Measurements from ENCODE around the gene MYO15A. TPM values are rescaled to one million over a fixed set of nuclear protein-coding genes. Genes with fewer than 3 reads are reported as not detected.

The MYO15A gene
- total and polyA plus RNA-seq, 9 donors = 1.5 to 5.4 (median 3.2) TPM

DNA sequence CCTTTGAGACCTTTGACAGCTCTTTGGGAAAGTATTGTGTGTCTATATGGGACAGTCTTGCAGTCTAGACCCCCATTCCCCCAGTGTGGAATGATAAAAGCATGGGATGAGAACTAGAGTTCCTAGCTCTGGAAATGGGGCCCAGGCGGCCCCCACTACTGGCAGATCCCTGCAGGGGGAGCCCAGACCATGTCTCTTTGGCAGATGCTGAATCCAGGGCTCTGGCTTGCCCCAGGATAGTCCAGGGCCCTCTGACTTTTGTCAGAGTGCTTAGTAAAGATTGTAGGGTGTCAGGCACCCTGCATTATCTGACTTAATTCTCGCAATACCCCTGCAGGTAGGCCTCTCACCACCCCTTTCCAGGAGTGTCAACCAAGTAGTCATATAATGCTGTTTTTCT is 83.4 kb downstream of the MYO15A start:
- 74 to 89% (median 78%) methylated on average over 2 of the region's 2 CpGs for WGBS, 3 donors
- no peak for DNase-seq
- intact Hi-C loops (cut with DNase I) = no loop called here
- Histone ChIP-seq H3K9me3 (no peaks in the 10 kb centered on the region), H3K36me3 (no peaks in the 10 kb centered on the region), H3K27me3 (no peaks in the 10 kb centered on the region), H3K27ac (no peak overlapping the region), H3K4me3 (no peak overlapping the region), H3K4me1 (ENCODE audit: insufficient read depth) (peaks cover 22% of the 10 kb centered on the region)
- TF ChIP-seq POLR2A (IDR thresholded peaks at IDR 0.05) (no peak), EP300 (IDR thresholded peaks at IDR 0.05) (no peak)
- TF ChIP-seq, protein P1, sequence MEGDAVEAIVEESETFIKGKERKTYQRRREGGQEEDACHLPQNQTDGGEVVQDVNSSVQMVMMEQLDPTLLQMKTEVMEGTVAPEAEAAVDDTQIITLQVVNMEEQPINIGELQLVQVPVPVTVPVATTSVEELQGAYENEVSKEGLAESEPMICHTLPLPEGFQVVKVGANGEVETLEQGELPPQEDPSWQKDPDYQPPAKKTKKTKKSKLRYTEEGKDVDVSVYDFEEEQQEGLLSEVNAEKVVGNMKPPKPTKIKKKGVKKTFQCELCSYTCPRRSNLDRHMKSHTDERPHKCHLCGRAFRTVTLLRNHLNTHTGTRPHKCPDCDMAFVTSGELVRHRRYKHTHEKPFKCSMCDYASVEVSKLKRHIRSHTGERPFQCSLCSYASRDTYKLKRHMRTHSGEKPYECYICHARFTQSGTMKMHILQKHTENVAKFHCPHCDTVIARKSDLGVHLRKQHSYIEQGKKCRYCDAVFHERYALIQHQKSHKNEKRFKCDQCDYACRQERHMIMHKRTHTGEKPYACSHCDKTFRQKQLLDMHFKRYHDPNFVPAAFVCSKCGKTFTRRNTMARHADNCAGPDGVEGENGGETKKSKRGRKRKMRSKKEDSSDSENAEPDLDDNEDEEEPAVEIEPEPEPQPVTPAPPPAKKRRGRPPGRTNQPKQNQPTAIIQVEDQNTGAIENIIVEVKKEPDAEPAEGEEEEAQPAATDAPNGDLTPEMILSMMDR (IDR thresholded peaks at IDR 0.05) = no peak

DNA sequence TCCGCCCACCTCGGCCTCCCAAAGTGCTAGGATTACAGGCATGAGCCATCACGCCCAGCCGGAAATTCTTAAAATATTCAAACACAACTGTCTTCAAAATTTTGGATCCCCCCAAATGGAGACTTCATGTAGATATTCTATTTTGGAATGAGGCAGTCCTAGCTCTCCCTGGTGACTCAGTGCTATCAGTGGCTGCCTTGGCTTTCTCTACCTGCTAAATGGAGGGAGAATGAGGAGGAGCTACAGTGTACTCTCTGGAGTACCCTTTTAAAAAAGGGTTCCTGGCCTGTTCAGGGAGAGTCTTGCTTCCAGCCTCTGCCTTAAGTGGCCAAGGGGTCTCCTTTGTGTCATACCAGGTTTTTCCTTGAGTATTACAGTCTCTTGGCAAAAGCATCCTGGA is 85.8 kb downstream of the MYO15A start:
- no peaks in the 10 kb centered on the region for H3K36me3 ChIP-seq
- H3K9me3 ChIP-seq = no peaks in the 10 kb centered on the region
- H3K4me3 ChIP-seq = no peak overlapping the region
- intact Hi-C loops (cut with DNase I) = no loop called here
- WGBS, 3 donors = 87 to 90% (median 88%) methylated on average over 4 of the region's 4 CpGs
- H3K27me3 ChIP-seq = no peaks in the 10 kb centered on the region
- no peak overlapping the region for H3K27ac ChIP-seq
- H3K4me1 ChIP-seq (ENCODE audit: insufficient read depth) = peaks cover 18% of the 10 kb centered on the region
- DNase-seq = no peak
- TF ChIP-seq POLR2A (IDR thresholded peaks at IDR 0.05) (no peak), EP300 (IDR thresholded peaks at IDR 0.05) (no peak)
- TF ChIP-seq, protein P1 (IDR thresholded peaks at IDR 0.05) = no peak

DNA sequence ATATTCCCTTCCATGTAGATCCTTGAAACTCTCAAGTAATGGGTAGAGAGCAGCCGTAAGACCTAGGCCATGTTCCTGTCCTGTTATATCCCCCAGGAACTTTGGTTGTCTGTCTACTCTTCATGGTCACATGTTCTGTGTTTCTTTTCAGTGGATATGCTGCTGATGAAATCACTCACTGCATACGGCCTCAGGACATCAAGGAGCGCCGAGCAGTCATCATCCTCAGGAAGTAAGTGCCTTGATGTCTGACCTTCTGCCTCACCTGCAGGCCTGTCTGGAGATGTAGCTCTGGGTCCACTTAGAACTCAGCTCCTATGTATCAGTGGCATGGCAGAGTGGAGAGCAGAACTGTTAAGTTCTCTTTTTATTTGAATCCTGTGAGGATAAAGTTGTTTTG is 86.2 kb downstream of the MYO15A start:
- Histone ChIP-seq H3K9me3 (no peaks in the 10 kb centered on the region), H3K27ac (no peak overlapping the region), H3K4me3 (no peak overlapping the region), H3K4me1 (ENCODE audit: insufficient read depth) (peaks cover 17% of the 10 kb centered on the region), H3K27me3 (no peaks in the 10 kb centered on the region), H3K36me3 (no peaks in the 10 kb centered on the region)
- TF ChIP-seq POLR2A (IDR thresholded peaks at IDR 0.05) = no peak
- TF ChIP-seq EP300 (IDR thresholded peaks at IDR 0.05) = no peak
- TF ChIP-seq, protein P1 (IDR thresholded peaks at IDR 0.05) = no peak
- intact Hi-C loops (cut with DNase I) = no loop called here
- 79 to 83% (median 82%) methylated on average over 4 of the region's 4 CpGs for WGBS, 3 donors
- DNase-seq = no peak

DNA sequence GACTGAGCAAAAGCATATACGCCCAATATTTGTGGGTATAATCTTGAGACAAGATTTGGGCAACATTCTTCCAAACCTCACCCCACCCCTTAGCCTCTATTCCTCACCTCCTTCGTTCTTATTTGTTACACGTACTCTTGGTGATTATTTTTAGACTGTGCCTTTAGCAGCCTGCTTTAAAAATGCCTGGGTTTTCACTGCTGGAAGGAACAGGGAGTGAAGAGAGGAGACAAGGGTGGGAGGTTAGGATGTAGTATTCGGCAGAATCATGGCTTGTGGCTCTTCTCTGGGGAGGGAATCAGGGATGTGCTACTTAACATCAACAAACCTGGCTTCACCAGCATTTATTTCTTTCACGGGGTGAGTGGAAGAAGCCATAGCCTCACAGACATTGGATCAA is 86.7 kb downstream of the MYO15A start:
- DNase-seq = no peak
- H3K27me3 ChIP-seq = no peaks in the 10 kb centered on the region
- 57 to 73% (median 69%) methylated on average over 5 of the region's 5 CpGs for WGBS, 3 donors
- no peak overlapping the region for H3K4me3 ChIP-seq
- H3K36me3 ChIP-seq = no peaks in the 10 kb centered on the region
- TF ChIP-seq EP300 (IDR thresholded peaks at IDR 0.05) (no peak), POLR2A (IDR thresholded peaks at IDR 0.05) (no peak)
- TF ChIP-seq, protein P1 (IDR thresholded peaks at IDR 0.05) = no peak
- H3K27ac ChIP-seq = no peak overlapping the region
- no peaks in the 10 kb centered on the region for H3K9me3 ChIP-seq
- intact Hi-C loops (cut with DNase I) = no loop called here
- H3K4me1 ChIP-seq (ENCODE audit: insufficient read depth) = peaks cover 13% of the 10 kb centered on the region
